ENCODE data around the gene TIMELESS. TPM values are rescaled to one million over a fixed set of nuclear protein-coding genes. Genes with fewer than 3 reads are reported as not detected.
"Not testable (repeated sequence)": the region's sequence is repeated elsewhere in the genome, so short reads cannot be mapped to it uniquely, and the experiment has no call there.

Gene TIMELESS, protein sequence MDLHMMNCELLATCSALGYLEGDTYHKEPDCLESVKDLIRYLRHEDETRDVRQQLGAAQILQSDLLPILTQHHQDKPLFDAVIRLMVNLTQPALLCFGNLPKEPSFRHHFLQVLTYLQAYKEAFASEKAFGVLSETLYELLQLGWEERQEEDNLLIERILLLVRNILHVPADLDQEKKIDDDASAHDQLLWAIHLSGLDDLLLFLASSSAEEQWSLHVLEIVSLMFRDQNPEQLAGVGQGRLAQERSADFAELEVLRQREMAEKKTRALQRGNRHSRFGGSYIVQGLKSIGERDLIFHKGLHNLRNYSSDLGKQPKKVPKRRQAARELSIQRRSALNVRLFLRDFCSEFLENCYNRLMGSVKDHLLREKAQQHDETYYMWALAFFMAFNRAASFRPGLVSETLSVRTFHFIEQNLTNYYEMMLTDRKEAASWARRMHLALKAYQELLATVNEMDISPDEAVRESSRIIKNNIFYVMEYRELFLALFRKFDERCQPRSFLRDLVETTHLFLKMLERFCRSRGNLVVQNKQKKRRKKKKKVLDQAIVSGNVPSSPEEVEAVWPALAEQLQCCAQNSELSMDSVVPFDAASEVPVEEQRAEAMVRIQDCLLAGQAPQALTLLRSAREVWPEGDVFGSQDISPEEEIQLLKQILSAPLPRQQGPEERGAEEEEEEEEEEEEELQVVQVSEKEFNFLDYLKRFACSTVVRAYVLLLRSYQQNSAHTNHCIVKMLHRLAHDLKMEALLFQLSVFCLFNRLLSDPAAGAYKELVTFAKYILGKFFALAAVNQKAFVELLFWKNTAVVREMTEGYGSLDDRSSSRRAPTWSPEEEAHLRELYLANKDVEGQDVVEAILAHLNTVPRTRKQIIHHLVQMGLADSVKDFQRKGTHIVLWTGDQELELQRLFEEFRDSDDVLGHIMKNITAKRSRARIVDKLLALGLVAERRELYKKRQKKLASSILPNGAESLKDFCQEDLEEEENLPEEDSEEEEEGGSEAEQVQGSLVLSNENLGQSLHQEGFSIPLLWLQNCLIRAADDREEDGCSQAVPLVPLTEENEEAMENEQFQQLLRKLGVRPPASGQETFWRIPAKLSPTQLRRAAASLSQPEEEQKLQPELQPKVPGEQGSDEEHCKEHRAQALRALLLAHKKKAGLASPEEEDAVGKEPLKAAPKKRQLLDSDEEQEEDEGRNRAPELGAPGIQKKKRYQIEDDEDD
- total RNA-seq (7.3 TPM), polyA plus RNA-seq (1 to 10 TPM; 2.8 to 6.3 (median 4.6) TPM)

DNA sequence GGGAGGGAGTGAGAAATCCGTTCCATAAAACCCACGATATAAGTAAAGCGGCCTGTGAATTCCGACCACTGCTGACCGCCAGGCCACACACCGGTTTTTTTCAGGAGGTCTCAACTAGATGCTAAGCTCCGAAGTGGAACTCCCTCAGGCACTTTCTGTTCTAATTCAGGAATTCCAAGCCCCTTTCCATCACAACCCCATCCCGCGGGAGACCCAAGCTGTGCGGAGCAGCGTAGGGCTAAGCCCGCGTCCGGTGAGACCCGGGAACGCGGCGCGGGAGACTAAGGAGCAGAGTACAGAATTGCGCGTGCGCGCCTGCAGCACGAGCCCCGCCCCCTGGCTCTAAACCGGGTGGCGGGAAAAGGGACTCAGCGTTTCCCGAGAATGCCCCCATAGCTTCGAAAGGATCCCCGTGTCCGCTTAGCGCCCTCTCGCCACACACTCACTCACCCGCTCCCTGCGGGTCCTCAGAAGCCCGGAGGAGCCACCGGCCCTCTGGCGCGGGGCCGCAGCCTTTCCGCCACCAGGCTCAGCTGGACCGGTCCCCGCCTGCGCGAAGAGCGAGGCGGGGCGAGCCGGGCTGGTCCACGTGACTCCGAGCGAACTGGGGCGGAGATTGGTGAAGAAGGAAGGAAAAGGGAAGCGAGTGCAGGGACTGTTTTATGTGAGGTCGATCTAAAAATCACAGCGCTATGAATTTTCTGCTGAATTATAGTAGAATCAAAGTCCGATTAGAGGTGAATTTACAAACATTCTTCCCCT, at the start of gene TIMELESS:
TIMELESS (minus strand) TSS at position 567 of the 762 bp plus-strand sequence. CDS start 15,256 bp downstream, outside the sequence.
- no peaks in the 10 kb centered on the region for H3K9me3 ChIP-seq (ENCODE audit: control insufficient read depth in 2 of 2, low read length in 2 of 2)
- H3K27ac ChIP-seq (ENCODE audit: insufficient read depth, low read length, poor library complexity, severe bottlenecking), result peak within 1 kb of the TSS; percentile 80
- DNase-seq, result peak; percentile 81 to 92 (median 87)
- peaks cover 5% of the 10 kb centered on the region for H3K4me1 ChIP-seq (ENCODE audit: control insufficient read depth, insufficient read depth, low read length, poor library complexity, severe bottlenecking)
- peaks cover 3% of the 10 kb centered on the region for H3K36me3 Mint-ChIP-seq
- no peaks in the 10 kb centered on the region for H3K27me3 Mint-ChIP-seq
- H3K4me1 Mint-ChIP-seq, result peaks cover 13 to 24% (median 16%) of the 10 kb centered on the region in 4 donors
- H3K36me3 ChIP-seq (ENCODE audit: control insufficient read depth, insufficient read depth, low read length), result no peaks in the 10 kb centered on the region
- peaks cover 0 to 3% (median 1%) of the 10 kb centered on the region in 7 donors for H3K9me3 Mint-ChIP-seq
- ATAC-seq (ENCODE audit: low read depth in 2 of 2), result peak; percentile 97 to 99
- H3K27ac Mint-ChIP-seq, result peak within 1 kb of the TSS; percentile 85 to 93 (median 93)
- H3K27me3 ChIP-seq (ENCODE audit: control insufficient read depth, insufficient read depth, low read length), result no peaks in the 10 kb centered on the region
- H3K4me3 ChIP-seq (ENCODE audit: low read depth, low read length), result peak within 1 kb of the TSS; percentile 96
- peak within 1 kb of the TSS; percentile 91 to 96 (median 95) for H3K4me3 Mint-ChIP-seq

- not testable (repeated sequence) for H3K9me3 ChIP-seq (ENCODE audit: control insufficient read depth in 2 of 2, low read length in 2 of 2); H3K27me3 ChIP-seq (ENCODE audit: control insufficient read depth, insufficient read depth, low read length); H3K4me1 Mint-ChIP-seq; H3K36me3 Mint-ChIP-seq; H3K27me3 Mint-ChIP-seq; H3K36me3 ChIP-seq (ENCODE audit: control insufficient read depth, insufficient read depth, low read length); H3K4me3 ChIP-seq (ENCODE audit: low read depth, low read length); H3K27ac Mint-ChIP-seq; H3K27ac ChIP-seq (ENCODE audit: insufficient read depth, low read length, poor library complexity, severe bottlenecking); H3K4me3 Mint-ChIP-seq; DNase-seq; H3K9me3 Mint-ChIP-seq; ATAC-seq (ENCODE audit: low read depth in 2 of 2); H3K4me1 ChIP-seq (ENCODE audit: control insufficient read depth, insufficient read depth, low read length, poor library complexity, severe bottlenecking)
Measured at GRCh38 chr12:56498126-56498902, 49.1 kb upstream of the TIMELESS start.

- ATAC-seq (ENCODE audit: low read depth in 2 of 2); H3K9me3 Mint-ChIP-seq; H3K4me3 ChIP-seq (ENCODE audit: low read depth, low read length); H3K4me1 Mint-ChIP-seq; H3K36me3 Mint-ChIP-seq; H3K4me1 ChIP-seq (ENCODE audit: control insufficient read depth, insufficient read depth, low read length, poor library complexity, severe bottlenecking); H3K9me3 ChIP-seq (ENCODE audit: control insufficient read depth in 2 of 2, low read length in 2 of 2); H3K27me3 Mint-ChIP-seq; H3K27me3 ChIP-seq (ENCODE audit: control insufficient read depth, insufficient read depth, low read length); H3K36me3 ChIP-seq (ENCODE audit: control insufficient read depth, insufficient read depth, low read length); H3K27ac ChIP-seq (ENCODE audit: insufficient read depth, low read length, poor library complexity, severe bottlenecking): not testable (repeated sequence)
- Mint-ChIP-seq H3K4me3 (peak overlapping the region in 2 of 4 donors; percentile 59 to 73), H3K27ac (peak overlapping the region in 1 of 3 donors; percentile 55)
- DNase-seq, result peak; percentile 23 to 46 (median 43)
Measured at GRCh38 chr12:56496704-56497103, 47.5 kb upstream of the TIMELESS start.

- H3K4me1 Mint-ChIP-seq; H3K36me3 Mint-ChIP-seq; H3K27ac Mint-ChIP-seq; H3K4me1 ChIP-seq (ENCODE audit: control insufficient read depth, insufficient read depth, low read length, poor library complexity, severe bottlenecking); H3K27ac ChIP-seq (ENCODE audit: insufficient read depth, low read length, poor library complexity, severe bottlenecking); H3K36me3 ChIP-seq (ENCODE audit: control insufficient read depth, insufficient read depth, low read length); ATAC-seq (ENCODE audit: low read depth in 2 of 2); H3K4me3 Mint-ChIP-seq; H3K27me3 ChIP-seq (ENCODE audit: control insufficient read depth, insufficient read depth, low read length); H3K9me3 Mint-ChIP-seq; DNase-seq; H3K4me3 ChIP-seq (ENCODE audit: low read depth, low read length); H3K9me3 ChIP-seq (ENCODE audit: control insufficient read depth in 2 of 2, low read length in 2 of 2): not testable (repeated sequence)
- H3K27me3 Mint-ChIP-seq, result peaks cover 31% of the 10 kb centered on the region
Measured at GRCh38 chr12:56494481-56494880, 45.3 kb upstream of the TIMELESS start.

- not testable (repeated sequence) for H3K4me1 ChIP-seq (ENCODE audit: control insufficient read depth, insufficient read depth, low read length, poor library complexity, severe bottlenecking); H3K9me3 Mint-ChIP-seq; H3K4me1 Mint-ChIP-seq; H3K27ac ChIP-seq (ENCODE audit: insufficient read depth, low read length, poor library complexity, severe bottlenecking); H3K4me3 ChIP-seq (ENCODE audit: low read depth, low read length); DNase-seq; H3K27ac Mint-ChIP-seq; H3K36me3 ChIP-seq (ENCODE audit: control insufficient read depth, insufficient read depth, low read length); ATAC-seq (ENCODE audit: low read depth in 2 of 2); H3K27me3 ChIP-seq (ENCODE audit: control insufficient read depth, insufficient read depth, low read length); H3K36me3 Mint-ChIP-seq; H3K4me3 Mint-ChIP-seq; H3K9me3 ChIP-seq (ENCODE audit: control insufficient read depth in 2 of 2, low read length in 2 of 2)
- H3K27me3 Mint-ChIP-seq, result peaks cover 35% of the 10 kb centered on the region
Measured at GRCh38 chr12:56494106-56494415, 44.8 kb upstream of the TIMELESS start.

- H3K27ac Mint-ChIP-seq; DNase-seq; ATAC-seq (ENCODE audit: low read depth in 2 of 2); H3K4me1 ChIP-seq (ENCODE audit: control insufficient read depth, insufficient read depth, low read length, poor library complexity, severe bottlenecking); H3K36me3 Mint-ChIP-seq; H3K4me3 ChIP-seq (ENCODE audit: low read depth, low read length); H3K27ac ChIP-seq (ENCODE audit: insufficient read depth, low read length, poor library complexity, severe bottlenecking); H3K4me1 Mint-ChIP-seq; H3K36me3 ChIP-seq (ENCODE audit: control insufficient read depth, insufficient read depth, low read length); H3K9me3 Mint-ChIP-seq; H3K9me3 ChIP-seq (ENCODE audit: control insufficient read depth in 2 of 2, low read length in 2 of 2); H3K4me3 Mint-ChIP-seq: not testable (repeated sequence)
- H3K27me3 ChIP-seq (ENCODE audit: control insufficient read depth, insufficient read depth, low read length), result peaks cover 12% of the 10 kb centered on the region
- H3K27me3 Mint-ChIP-seq, result peaks cover 37% of the 10 kb centered on the region
Measured at GRCh38 chr12:56493409-56494105, 44.3 kb upstream of the TIMELESS start.
